HK-2 (cell line): ENCODE data around the gene RARA.

Source experiments
- DNase-seq: peaks from one replicate; pipeline ENCODE4 v3.0.0-alpha.2; 2018; ENCODE audit not compliant: unreplicated experiment

RARA gene

DNA sequence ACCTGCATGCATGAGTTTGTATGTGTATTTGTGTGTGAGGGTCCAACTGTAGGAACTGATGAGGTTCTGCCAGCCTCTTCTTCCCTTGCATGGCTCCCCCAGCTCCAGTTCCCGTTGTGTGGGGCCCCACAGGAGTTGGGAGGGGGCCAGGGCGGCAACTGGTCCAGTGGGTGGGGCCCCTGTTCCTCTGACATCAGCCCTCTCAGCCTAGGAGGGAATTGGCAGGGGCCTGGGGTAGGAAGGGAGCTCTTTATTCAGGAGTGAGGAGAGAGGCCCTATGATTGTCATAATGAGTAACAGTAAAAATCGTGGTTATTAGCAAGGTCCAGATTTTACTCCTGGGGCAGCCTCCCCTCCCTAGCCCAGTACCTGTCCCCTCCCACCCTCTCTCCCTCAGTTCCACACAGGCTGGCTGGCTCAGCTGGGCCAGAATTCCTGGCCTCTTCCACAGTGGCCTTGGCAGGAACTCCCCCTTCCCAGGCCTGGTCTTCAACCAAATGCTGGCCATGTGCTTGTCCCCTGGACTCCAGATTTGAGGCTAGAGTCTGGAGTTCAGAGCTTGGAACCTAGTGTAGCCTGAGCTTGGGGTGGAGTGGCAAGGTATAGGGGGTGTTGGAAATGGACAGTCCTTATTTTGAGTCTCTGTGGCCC lies 18.9 kb downstream of the RARA start:
- no peak for DNase-seq

DNA sequence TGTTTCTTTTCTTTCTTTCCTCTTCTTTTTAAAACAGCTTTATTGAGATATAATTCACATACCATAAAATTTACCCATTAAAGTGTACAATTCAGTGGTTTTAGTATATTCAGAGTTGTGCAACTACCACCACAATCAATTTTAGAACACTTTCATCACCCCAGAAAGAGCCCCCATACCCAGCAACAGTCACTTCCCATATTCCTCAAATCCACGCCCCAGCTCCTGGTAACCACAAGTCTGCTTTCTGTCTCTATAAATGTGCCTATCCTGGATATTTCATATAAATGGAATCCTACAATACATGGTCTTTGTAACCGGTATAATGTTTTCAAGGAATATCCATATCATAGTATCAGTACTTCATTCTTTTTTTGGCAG lies 19.4 kb downstream of the RARA start:
- no peak for DNase-seq

DNA sequence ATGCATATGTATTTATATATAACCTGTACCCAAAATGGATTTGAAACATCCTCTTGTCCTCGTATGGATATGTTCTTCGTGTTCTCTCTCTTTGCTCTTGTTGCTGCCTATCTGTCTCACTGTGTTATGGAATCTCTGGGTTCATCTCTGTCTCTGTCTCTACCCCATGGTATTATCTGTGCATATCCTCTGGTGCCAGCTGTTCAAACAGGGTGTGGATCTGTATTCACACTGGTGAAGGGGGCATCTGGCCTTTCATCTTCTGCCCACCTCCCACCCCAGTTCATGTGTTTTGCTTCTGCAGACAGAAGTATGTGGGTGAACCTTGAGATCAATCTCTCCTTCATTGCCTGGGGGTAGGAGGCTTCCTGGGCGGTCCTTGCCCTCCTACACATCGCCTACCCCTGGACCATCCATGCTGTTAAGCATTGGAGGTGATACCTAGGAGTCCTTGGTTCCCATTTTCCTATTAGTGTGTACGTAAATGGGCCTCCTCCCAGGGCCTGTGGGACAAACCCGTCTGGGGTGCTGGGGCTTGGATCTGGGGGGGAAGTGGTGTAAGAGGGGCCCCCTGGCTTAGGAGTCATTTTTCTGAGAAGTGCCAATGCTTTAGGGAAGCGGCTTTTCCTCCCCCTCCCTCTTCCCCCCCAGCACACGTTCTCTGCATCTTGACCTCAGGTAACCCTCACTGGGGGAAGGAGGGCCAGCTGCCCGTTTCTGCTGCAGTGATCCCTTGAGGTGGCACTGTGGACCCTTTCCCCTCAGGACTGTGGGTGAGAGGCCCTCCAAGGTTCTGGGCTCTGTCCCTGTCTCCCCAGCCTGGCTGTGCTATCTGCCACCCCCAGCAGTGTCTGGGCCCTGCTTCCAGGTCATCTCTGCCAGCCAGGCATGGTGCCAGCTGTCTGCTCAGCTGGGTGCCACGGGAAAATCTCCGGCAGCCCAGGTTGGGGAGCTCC lies 21.1 kb downstream of the RARA start:
- DNase-seq: no peak

DNA sequence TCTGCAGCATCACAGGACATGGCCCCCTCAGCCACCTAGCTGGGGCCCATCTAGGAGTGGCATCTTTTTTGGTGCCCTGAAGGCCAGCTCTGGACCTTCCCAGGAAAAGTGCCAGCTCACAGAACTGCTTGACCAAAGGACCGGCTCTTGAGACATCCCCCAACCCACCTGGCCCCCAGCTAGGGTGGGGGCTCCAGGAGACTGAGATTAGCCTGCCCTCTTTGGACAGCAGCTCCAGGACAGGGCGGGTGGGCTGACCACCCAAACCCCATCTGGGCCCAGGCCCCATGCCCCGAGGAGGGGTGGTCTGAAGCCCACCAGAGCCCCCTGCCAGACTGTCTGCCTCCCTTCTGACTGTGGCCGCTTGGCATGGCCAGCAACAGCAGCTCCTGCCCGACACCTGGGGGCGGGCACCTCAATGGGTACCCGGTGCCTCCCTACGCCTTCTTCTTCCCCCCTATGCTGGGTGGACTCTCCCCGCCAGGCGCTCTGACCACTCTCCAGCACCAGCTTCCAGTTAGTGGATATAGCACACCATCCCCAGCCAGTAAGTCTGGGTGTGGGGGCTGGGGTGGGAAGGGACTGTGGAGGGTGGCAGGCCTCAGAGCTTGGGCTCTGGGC lies 22.0 kb downstream of the RARA start:
- DNase-seq: no peak

DNA sequence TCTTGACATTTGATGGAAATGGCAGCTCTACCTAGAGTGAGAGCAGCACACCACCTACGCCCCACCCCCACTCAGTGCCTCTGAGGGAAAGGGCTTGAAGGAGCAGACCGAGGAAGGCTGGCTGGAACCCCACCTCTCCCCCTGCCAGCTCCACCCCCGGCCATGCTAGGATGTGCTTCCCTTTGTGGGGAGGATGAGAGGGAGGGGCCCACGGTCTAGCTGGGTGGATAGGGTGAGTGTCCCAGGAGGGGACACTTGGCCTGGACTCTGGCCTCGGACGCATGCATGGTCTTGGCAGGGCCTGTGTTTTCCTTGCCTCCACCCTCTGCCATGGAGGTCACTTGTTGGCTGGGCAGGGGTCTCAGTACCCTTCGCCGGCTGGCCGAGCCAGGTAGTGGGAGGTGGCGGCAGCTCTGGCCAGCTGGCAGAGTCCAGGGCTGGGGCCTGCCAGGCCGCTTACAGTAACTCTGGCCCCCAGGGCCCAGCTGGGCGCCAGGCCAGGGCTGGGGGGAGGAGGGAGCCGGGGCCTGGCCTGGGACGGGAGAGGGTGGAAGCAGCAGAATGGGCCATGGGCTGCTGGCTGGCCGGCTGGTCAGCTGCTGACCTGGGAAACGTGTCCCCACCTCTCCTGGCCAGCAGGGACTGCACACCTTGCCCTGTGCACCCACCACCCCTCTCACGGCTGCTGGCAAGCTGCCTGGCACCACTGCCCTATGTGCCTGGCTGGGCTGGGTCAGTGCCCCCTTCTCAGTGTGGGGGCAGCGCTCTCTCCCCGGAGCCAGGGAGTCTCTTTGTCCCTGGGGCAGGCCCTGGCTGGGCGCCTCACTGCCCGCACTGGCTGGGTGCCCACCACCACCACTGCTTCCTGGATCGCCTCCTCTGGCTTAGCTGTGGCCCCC lies 23.0 kb downstream of the RARA start:
- no peak for DNase-seq

DNA sequence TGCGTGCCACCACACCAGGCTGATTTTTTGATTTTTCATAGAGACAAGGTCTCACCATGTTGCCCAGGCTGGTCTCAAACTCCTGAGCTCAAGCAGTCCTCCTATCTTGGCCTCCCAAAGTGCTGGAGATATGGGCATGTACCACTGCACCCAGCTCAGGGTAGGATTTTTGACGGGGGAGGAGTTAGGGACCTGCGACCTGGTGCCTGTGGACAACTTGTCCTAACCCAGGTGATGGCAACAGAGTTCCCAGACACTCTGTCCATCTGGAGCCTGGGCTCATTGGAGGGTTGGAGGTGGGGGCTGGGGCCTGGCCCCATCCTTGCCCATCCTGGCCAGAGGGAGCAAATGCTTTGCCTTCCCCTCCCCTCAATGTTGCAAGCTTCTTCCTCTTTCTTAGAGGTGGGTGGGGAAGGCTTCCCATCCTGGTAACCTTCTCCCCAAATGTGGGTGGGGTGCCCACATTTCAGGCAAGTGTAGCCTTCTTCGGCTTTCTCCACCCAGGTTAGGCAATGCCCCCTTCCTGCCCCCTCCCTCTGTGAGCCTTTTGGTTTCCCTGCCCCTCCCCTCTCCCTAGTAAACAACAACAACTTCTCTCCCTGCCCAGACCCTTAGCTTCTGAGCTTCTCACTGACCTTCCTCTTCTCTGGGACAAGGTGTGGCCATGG lies 24.9 kb downstream of the RARA start:
- DNase-seq: no peak

DNA sequence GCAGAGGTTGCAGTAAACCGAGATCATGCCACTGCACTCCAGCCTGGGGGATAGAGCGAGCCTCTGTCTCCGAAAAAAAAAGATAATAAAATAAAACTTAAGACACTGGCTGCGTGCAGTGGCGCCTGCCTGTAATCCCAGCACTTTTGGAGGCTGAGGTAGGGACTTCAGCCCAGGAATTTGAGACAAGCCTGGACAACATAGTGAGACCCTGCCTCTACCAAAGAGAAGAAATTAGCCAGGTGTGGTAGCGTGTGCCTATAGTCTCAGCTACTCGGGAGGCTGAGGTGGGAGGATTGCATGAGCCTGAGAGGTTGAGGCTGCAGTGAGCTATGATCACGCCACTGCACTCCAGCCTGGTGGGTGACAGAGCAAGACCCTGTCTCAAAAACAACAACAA lies 26.6 kb downstream of the RARA start:
- DNase-seq: no peak

DNA sequence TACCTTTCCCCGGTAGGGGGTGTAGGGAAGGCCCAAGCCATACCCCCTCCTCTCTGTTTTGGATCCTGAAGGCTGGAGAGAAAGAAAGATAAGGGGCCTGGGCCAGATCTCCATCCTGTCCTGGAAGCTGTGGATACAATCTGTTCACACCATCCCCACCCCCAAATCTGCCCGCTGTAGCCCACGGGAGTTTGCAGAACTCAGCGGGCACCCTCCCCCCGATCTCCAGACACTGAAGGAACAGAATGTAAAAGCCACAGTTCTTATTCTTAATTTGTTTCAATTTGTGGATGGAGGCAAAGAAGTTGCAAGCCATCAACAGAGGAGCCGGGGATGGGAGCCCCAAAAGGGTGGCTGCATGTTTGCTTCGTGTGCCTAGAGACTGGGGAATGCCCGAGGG lies 28.4 kb downstream of the RARA start:
- no peak for DNase-seq

DNA sequence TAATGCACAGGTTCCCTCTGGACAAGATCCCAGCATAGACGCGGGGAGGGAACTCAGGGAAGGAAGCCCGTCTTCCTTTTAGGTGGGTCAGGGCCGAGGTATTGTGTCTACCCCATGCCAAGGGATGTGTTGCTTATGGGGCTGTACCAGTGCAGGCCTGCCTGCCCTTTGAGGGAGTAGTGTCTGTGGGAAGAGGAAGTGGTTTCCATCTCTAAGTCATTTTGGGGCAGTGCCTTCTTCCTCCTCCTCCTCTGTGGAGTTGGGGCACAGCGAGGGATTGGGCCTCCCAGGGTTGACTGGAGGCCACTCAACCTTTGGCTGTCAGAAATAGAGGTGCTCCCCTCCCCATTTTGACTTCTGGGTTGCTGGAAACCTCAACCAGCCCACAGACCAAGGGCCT lies 29.1 kb downstream of the RARA start:
- no peak for DNase-seq

DNA sequence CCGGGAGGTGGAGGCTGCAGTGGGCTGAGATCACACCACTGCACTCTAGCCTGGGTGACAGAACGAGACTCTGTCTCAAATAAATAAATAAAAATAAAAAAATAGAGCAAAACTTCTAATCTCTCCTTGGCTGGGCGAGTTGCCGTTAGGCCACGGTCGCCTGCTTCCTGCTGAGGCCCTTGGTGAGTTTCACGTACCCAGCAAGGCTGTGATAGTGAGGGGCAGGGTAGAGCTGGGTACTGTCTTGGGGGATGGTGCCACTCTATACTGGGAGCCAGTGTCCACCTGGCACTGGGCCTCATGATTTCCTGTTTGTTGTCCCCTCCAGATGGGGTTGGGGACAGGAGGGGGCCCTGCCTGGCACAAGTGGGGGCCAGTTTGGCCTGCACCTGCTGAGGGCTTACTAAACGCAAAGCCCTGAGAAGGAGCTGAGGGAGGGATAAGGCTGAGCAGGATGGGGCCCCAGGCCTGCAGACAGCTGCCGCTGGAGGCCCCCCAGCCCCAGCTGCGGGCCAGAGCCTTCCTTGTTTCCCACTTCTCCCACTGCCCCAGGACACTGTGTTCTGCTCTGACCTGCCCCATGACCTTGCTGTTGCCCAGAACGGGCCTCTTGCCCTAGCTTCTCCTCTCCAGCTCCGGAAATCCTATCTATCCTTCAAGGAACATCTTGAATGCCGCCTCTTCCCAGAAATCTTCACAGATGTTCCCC lies 30.1 kb downstream of the RARA start:
- DNase-seq: no peak

DNA sequence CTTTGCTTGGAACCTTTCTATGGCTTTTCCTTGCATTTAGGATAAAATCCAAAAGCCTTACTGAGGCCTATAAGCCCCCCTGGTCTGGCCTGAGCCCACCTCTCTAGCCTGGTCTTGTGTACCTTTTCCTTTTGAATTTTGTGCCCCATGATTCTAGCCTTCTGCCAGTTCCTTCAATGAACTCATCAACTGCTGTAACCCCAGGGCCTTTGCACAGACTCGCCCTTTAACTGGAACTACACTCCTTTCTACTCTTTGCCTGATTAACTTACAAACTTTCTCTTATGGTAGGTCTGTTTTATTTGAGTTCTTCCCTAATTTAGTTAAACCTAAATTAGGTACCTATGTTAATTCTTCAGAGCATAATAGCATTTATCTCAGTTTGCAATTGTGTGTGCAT lies 31.3 kb downstream of the RARA start:
- DNase-seq: no peak

DNA sequence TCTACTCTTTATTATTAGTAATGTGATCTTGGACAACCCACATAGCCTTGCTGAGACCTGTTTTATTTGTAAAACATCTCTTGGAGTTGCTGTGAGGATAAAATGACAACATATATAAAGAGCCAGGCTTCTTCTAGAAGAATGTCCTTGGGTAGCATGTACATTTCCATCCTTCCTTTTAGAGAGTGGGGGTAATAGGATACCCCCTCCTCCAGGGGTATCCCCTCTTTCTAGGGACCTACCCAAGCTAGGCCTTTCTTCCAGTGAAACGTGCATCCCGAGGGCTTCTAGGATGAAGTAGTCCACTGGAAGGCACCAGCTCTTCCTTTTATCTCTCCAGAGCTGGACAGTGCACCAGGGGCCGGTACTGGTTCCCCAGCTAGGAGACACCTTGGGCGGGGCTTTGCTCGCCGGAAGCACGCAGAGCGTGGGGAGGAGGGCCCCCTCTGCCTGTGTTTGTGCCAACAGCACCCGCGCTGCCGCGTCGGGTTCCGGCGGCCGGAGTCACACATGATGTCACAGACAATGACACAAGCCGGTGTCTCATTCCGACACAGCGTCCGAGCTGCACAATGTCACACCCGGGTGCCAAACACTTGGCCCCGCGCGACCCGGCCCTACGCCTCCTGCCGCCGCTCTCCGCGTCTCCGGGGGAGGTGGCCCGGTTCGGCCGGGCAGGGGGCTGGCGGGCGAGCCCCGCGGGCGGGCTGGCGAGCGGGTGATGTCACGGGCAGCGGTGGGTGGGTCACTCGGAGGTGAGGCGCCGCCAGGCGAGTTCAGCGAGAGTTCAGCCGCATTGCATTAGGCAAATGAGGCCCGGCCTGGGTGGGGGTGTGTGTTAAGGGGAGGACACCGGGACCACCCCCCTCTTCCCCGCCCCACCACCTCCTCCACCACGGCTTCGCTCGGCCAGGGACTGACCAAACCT lies 32.2 kb downstream of the RARA start:
- DNase-seq: peak; percentile 84

DNA sequence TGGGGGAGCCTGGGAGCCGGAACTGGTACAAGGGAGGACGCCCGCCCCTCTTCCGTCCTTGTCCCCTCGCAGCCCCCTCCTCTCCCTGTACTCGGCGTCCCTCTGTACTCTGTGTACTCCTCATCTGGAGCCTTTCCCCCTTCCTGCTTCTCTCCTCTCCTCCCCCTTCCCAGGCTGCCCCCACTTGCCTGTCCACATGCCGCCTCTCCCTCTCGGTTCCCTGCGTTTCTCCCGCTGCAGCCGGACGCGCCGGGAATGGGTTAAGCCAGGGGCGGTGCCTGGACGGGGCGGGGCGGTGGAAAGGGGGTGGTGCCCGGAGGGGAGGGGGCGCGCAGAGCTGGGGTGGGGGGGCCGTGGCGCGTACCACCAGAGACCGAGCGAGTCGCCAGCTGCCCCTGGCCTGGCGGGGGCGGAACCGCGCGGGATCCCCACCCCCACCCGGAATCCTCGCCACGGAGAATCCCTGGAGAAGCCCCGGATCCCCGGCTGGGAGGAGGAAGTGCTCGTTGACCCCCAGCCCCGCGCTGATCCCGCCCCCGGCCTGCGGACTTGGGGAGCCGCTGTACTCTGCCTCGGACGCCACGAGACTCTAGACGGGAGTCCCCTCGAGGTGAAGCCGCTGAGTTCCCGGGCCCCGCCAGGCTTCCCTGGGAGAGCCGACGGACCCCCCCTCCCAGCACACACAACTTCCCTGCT lies 33.0 kb downstream of the RARA start:
- peak; percentile 62 for DNase-seq

DNA sequence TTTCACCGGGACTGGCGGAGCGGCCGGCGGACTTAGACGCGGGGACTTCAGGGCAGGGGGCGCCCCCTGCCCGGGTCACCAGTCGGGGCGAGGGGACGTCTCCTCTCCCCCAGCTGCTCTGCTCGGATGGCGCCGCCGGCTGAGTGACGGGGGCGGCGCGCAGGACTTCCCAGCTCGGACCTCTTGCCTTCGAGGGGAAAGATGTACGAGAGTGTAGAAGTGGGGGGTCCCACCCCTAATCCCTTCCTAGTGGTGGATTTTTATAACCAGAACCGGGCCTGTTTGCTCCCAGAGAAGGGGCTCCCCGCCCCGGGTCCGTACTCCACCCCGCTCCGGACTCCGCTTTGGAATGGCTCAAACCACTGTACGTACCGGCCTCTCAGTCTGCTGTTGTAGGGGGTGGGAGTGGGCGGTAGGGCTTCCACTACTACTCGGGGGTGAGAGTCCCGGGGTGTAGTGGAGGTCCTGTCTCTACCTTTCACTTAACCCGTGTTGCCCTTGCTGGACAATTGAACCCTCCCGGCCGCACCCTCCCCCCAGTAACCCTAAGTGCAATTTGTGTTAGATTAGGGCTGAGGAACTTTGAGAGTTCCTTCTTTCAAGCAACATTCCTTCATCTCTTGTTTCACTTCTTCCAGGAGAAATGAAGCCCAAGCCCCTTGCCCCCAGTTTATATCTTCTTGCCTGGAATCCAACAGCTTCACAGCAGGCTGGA lies 33.7 kb downstream of the RARA start:
- DNase-seq: no peak

DNA sequence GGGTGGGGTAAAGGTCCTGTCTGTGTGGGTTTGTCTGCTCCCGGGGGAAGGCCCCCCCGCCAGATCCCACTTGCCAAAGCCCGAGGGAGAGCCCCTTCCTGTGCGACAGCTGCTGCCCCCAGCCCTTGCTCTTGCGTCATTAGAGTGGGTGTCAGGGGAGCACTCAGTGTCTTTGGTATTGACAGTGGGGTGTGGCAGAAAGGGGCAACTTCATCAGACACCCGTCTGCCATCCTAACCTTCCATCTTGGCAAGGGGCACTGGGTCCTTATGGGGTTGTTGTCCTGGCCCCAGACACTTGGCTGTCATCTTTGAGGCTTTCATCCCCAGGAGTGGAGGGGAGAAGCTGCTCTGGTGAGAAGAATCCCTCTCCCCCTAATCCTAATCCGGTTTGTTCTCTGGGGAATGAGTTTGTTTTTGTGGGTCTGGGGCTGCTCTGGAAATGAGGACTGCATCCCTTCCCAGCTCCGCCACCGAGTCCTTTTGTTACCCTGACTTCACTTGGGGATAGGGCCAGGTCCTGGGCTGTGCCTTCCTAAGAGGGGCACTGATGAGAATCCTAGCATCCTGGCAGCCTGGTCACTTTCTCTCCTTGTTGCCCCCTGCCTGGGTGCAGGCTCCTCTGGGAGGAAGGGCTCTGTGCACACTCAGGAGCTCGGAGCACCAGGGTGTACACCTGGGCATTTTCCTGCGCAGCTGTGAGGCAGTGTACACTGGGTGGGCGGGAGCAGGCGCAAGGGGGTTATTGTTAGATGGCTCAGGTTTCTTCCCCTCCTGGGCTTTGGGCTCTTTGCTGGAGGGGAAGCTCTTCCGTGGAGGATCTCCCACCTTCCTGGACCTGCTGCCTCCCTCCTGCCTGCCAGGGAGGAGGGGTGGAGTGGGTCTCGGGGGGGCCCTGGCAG lies 34.5 kb downstream of the RARA start:
- DNase-seq: no peak

DNA sequence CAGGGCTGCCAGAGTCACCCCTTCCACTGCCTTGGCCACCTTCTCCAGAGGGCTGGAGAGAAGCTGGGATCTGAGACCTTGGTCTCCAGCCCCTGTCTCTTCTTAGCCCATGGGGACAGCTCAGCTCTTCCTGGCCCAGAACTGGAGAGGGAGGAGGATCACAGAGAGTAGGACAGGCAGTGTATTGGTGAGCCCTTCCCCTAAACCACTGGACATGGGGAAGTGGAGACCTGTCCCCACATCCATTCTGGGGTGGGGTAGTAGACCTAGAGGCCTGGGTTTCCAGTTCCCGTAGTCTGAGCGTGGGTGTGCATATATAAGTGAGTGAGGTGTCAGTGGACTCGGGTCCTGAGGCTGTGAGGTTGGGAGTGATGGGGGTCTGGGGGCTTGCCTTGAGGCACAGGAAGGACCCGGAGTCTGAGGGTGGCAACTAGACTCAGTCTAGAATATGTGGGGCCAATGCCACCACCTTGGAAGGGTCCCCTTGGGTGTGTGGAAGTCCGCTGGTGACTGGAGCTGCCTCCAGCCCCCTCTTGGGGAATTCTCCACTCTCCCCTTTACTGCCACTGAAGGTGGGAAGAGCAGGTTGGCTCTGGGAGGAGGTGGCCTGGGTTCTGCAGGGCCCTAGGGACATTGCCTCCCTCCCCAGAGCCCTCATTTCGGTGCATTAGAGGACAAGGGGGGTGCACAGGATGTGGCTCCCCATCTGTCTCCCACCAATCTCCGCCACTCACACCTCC lies 35.6 kb downstream of the RARA start:
- no peak for DNase-seq
